HEK293 (cell line): ENCODE data around the gene HSD17B8.

ENCODE experiments used
- CTCF ChIA-PET: fragments of 350-600 bp; formaldehyde crosslinking; extraction: SDS; loops from one replicate; lab custom pipeline; 2021; ENCODE audit warnings: antibody characterized with exemption; lab: Yijun Ruan, JAX
- POLR2A ChIA-PET: fragments of 300-600 bp; formaldehyde crosslinking; extraction: SDS; loops from one replicate; lab custom pipeline; 2020; ENCODE audit warnings: antibody characterized with exemption, inconsistent platforms; lab: Yijun Ruan, JAX
- H3K27ac ChIP-seq: fragments of 200-500 bp; sonication (Bioruptor generic); 2 replicates; pipeline ENCODE4 v1.5.1; 2014; ENCODE audit warnings: low read depth, low read length, control low read depth, inconsistent platforms; ENCODE audit errors: extremely low read depth
- H3K36me3 ChIP-seq, 2 experiments: fragments of 200-500 bp in 1 of 2; sonication (Bioruptor generic) in 1 of 2; 1 replicate in 1 of 2; 2 replicates in 1 of 2; pipeline ENCODE4 v1.5.1; 2014 to 2017; ENCODE audit warnings: inconsistent platforms in 2 of 2, low read length in 2 of 2; ENCODE audit not compliant: control insufficient read depth in 2 of 2, insufficient read depth in 1 of 2
- H3K4me1 ChIP-seq: fragments of 200-500 bp; sonication (Bioruptor generic); 2 replicates; pipeline ENCODE4 v1.5.1; 2014; ENCODE audit warnings: mild to moderate bottlenecking, low read length, inconsistent platforms; ENCODE audit not compliant: control insufficient read depth, insufficient read depth
- H3K4me3 ChIP-seq: 2 replicates; pipeline ENCODE4 v1.5.1; 2011; ENCODE audit warnings: low read depth, mild to moderate bottlenecking, control low read depth, low read length, moderate library complexity
- H3K9me3 ChIP-seq: fragments of 200-500 bp; sonication (Bioruptor generic); 2 replicates; pipeline ENCODE4 v1.5.1; 2014; ENCODE audit warnings: low read depth, low read length, inconsistent platforms; ENCODE audit not compliant: control insufficient read depth, insufficient read depth
- CTCF ChIP-seq: fragments of 450-650 bp; formaldehyde crosslinking; IDR thresholded peaks from 2 replicates; pipeline ENCODE4 v1.5.1; 2016; ENCODE audit warnings: missing biosample characterization, missing genetic modification characterization
- ELK4 ChIP-seq: IDR thresholded peaks from 2 replicates; pipeline ENCODE4 v1.6.1; 2011; ENCODE audit warnings: mild to moderate bottlenecking, low read depth, low read length, borderline replicate concordance
- GFI1B ChIP-seq: fragments of 450-650 bp; formaldehyde crosslinking; IDR thresholded peaks from 2 replicates; pipeline ENCODE4 v1.5.1; 2016; ENCODE audit warnings: missing biosample characterization, missing genetic modification characterization
- HIC1 ChIP-seq: fragments of 450-650 bp; formaldehyde crosslinking; IDR thresholded peaks from 2 replicates; pipeline ENCODE4 v1.5.1; 2016; ENCODE audit warnings: missing biosample characterization, missing genetic modification characterization
- HOXC10 ChIP-seq: sonication (generic); formaldehyde crosslinking; IDR thresholded peaks from 2 replicates; pipeline ENCODE4 v1.8.1; 2023; ENCODE audit warnings: mild to moderate bottlenecking, missing genetic modification reagents
- MZF1 ChIP-seq: fragments of 450-650 bp; formaldehyde crosslinking; IDR thresholded peaks from 2 replicates; pipeline ENCODE4 v1.5.1; 2017; ENCODE audit warnings: missing biosample characterization, missing genetic modification characterization, borderline replicate concordance
- OSR2 ChIP-seq: fragments of 450-650 bp; formaldehyde crosslinking; IDR thresholded peaks from 2 replicates; pipeline ENCODE4 v1.5.1; 2016; ENCODE audit warnings: missing biosample characterization, missing genetic modification characterization
- SALL2 ChIP-seq: fragments of 450-650 bp; formaldehyde crosslinking; IDR thresholded peaks from 2 replicates; pipeline ENCODE4 v1.5.0; 2017; ENCODE audit warnings: missing biosample characterization, mild to moderate bottlenecking, missing genetic modification characterization, borderline replicate concordance
- ZBTB48 ChIP-seq: fragments of 450-650 bp; formaldehyde crosslinking; IDR thresholded peaks from 2 replicates; pipeline ENCODE4 v1.5.1; 2016; ENCODE audit warnings: missing biosample characterization, missing genetic modification characterization
- ZFP3 ChIP-seq: fragments of 450-650 bp; formaldehyde crosslinking; IDR thresholded peaks from 2 replicates; pipeline ENCODE4 v1.5.1; 2016; ENCODE audit warnings: low read depth, missing biosample characterization, missing genetic modification characterization
- ZNF140 ChIP-seq: fragments of 450-650 bp; formaldehyde crosslinking; IDR thresholded peaks from 2 replicates; pipeline ENCODE4 v1.5.1; 2016; ENCODE audit warnings: missing biosample characterization, missing genetic modification characterization
- ZNF155 ChIP-seq: fragments of 450-650 bp; formaldehyde crosslinking; IDR thresholded peaks from 2 replicates; pipeline ENCODE4 v1.5.1; 2016; ENCODE audit warnings: missing biosample characterization, missing genetic modification characterization
- ZNF280C ChIP-seq: fragments of 450-650 bp; formaldehyde crosslinking; IDR thresholded peaks from 2 replicates; pipeline ENCODE4 v1.5.1; 2016; ENCODE audit warnings: missing biosample characterization, missing genetic modification characterization
- ZNF366 ChIP-seq: fragments of 450-650 bp; formaldehyde crosslinking; conservative IDR thresholded peaks from 2 replicates; pipeline ENCODE4 v1.5.1; 2016; ENCODE audit warnings: missing biosample characterization, missing genetic modification characterization
- ZNF37A ChIP-seq: fragments of 450-650 bp; IDR thresholded peaks from 2 replicates; pipeline ENCODE4 v1.5.1; 2018; ENCODE audit warnings: missing biosample characterization, missing genetic modification characterization
- ZNF433 ChIP-seq: fragments of 450-650 bp; formaldehyde crosslinking; IDR thresholded peaks from 2 replicates; pipeline ENCODE4 v1.5.1; 2016; ENCODE audit warnings: missing biosample characterization, missing genetic modification characterization, low read depth
- ZNF501 ChIP-seq: fragments of 450-650 bp; formaldehyde crosslinking; IDR thresholded peaks from 2 replicates; pipeline ENCODE4 v1.5.1; 2016; ENCODE audit warnings: missing biosample characterization, missing genetic modification characterization
- ZNF530 ChIP-seq: fragments of 450-650 bp; formaldehyde crosslinking; IDR thresholded peaks from 2 replicates; pipeline ENCODE4 v1.5.1; 2016; ENCODE audit warnings: low read depth, missing biosample characterization, missing genetic modification characterization
- ZNF571 ChIP-seq: fragments of 450-650 bp; formaldehyde crosslinking; IDR thresholded peaks from 2 replicates; pipeline ENCODE4 v1.5.0; 2017; ENCODE audit warnings: missing biosample characterization, missing genetic modification characterization
- ZNF600 ChIP-seq: fragments of 450-650 bp; formaldehyde crosslinking; IDR thresholded peaks from 2 replicates; pipeline ENCODE4 v1.5.1; 2016; ENCODE audit warnings: missing biosample characterization, missing genetic modification characterization
- ZNF658 ChIP-seq: fragments of 450-650 bp; formaldehyde crosslinking; IDR thresholded peaks from 2 replicates; pipeline ENCODE4; 2016; ENCODE audit warnings: missing biosample characterization, missing genetic modification characterization
- ZNF660 ChIP-seq: fragments of 450-650 bp; IDR thresholded peaks from 2 replicates; pipeline ENCODE4 v1.5.1; 2018; ENCODE audit warnings: missing biosample characterization, mild to moderate bottlenecking, missing genetic modification characterization
- ZNF670 ChIP-seq: fragments of 450-650 bp; formaldehyde crosslinking; IDR thresholded peaks from 2 replicates; pipeline ENCODE4 v1.5.1; 2016; ENCODE audit warnings: missing biosample characterization, missing genetic modification characterization, low read depth
- ZNF704 ChIP-seq: fragments of 450-650 bp; formaldehyde crosslinking; IDR thresholded peaks from 2 replicates; pipeline ENCODE4 v1.5.1; 2016; ENCODE audit warnings: missing biosample characterization, missing genetic modification characterization
- ZNF830 ChIP-seq: fragments of 450-650 bp; IDR thresholded peaks from 2 replicates; pipeline ENCODE4 v1.5.0; 2018; ENCODE audit warnings: missing biosample characterization, missing genetic modification characterization, low read depth, mild to moderate bottlenecking, moderate library complexity
- ZSCAN30 ChIP-seq: fragments of 450-650 bp; IDR thresholded peaks from 2 replicates; pipeline ENCODE4 v1.5.1; 2018; ENCODE audit warnings: missing biosample characterization, mild to moderate bottlenecking, missing genetic modification characterization, moderate library complexity

Gene HSD17B8

GRCh38 chr6:33248932-33249731 lies 44.7 kb downstream of the HSD17B8 start (continued):
- TF ChIP-seq ELK4 = no peak
- no peak for TF ChIP-seq ZNF704 (tag by site-specific recombination)

GRCh38 chr6:33249732-33250630 lies 45.5 kb downstream of the HSD17B8 start:
- Histone ChIP-seq H3K4me1 (peaks cover 12% of the 10 kb centered on the region), H3K4me3 (peak overlapping the region; percentile 62), H3K36me3 (peaks cover 14 to 20% of the 10 kb centered on the region in 2 experiments; a peak in 2 of 3 replicates), H3K27ac (peak overlapping the region; percentile 81), H3K9me3 (no peaks in the 10 kb centered on the region)
- ChIA-PET CTCF (interaction anchor here (0.6 to 6.1 kb wide), 20 partner anchors 10 to 411 kb away, joined by 3 to 76 read pairs (median 12); partner anchors contain the start of genes HSD17B8, RING1, RPS18 and TAP2), POLR2A (interaction anchor here (0.6 to 4.8 kb wide), 25 partner anchors 10 to 355 kb away, joined by 3 to 65 read pairs (median 5); partner anchors contain the start of genes B3GALT4, HSD17B8, PFDN6 and RGL2)
- no peak for TF ChIP-seq OSR2
- TF ChIP-seq HOXC10 = no peak
- TF ChIP-seq ZNF571 (tag by site-specific recombination) = no peak
- TF ChIP-seq ZFP3 = no peak
- TF ChIP-seq ZNF830 (tag by site-specific recombination) = no peak
- no peak for TF ChIP-seq ZNF366 (tag by site-specific recombination)
- TF ChIP-seq ZNF155 (tag by site-specific recombination) = no peak
- no peak for TF ChIP-seq ZNF280C
- TF ChIP-seq HIC1 (tag by site-specific recombination) = no peak
- TF ChIP-seq MZF1 (tag by site-specific recombination) = no peak
- TF ChIP-seq GFI1B (tag by site-specific recombination) = 0 out of 2 replicates have a peak, but pooled peaks have one; percentile 26
- TF ChIP-seq ZNF140 (tag by site-specific recombination) = no peak
- no peak for TF ChIP-seq ZNF37A (tag by site-specific recombination)
- TF ChIP-seq SALL2 (tag by site-specific recombination) = no peak
- peak; percentile 9; the same call in 1 of the 2 replicates for TF ChIP-seq ZNF660 (tag by site-specific recombination)
- 0 out of 2 replicates have a peak, but pooled peaks have one; percentile 13 for TF ChIP-seq ZSCAN30 (tag by site-specific recombination)
- no peak for TF ChIP-seq ZNF530
- no peak for TF ChIP-seq CTCF (tag by site-specific recombination)
- peak; percentile 69 for TF ChIP-seq ZBTB48 (tag by site-specific recombination)
- TF ChIP-seq ZNF658 = no peak
- TF ChIP-seq ZNF433 (tag by site-specific recombination) = no peak
- 0 out of 2 replicates have a peak, but pooled peaks have one; percentile 29 for TF ChIP-seq ZNF501 (tag by site-specific recombination)
- 0 out of 2 replicates have a peak, but pooled peaks have one; percentile 32 for TF ChIP-seq ZNF600 (tag by site-specific recombination)
- TF ChIP-seq ZNF670 (tag by site-specific recombination) = no peak
